SK-N-SH (cell line): ENCODE results near the gene CA6. TPM values are rescaled to one million over a fixed set of nuclear protein-coding genes. Genes with fewer than 3 reads are reported as not detected.

Experiments
- CTCF ChIA-PET: fragments of 300-600, 350-600 bp; formaldehyde crosslinking; extraction: SDS; loops from one replicate; lab custom pipeline; 2021; lab: Yijun Ruan, JAX
- POLR2A ChIA-PET: fragments of 350-600 bp; sonication (Branson Sonifier 250); formaldehyde crosslinking; extraction: SDS; loops from one replicate; lab custom pipeline; 2020; ENCODE audit warnings: antibody characterized with exemption, inconsistent platforms; lab: Yijun Ruan, JAX
- DNase-seq: peaks from one replicate; pipeline ENCODE4 v3.0.0; 2012
- H2AFZ ChIP-seq: fragments of 200-600 bp; sonication (generic); 2 replicates; pipeline ENCODE4 v1.8.1; 2016; ENCODE audit warnings: antibody characterized with exemption, mild to moderate bottlenecking, low read depth
- H3F3A ChIP-seq: fragments of 200-600 bp; sonication (generic); replicated peaks from 2 replicates; pipeline ENCODE3; 2016; ENCODE audit warnings: antibody characterized with exemption, mild to moderate bottlenecking; ENCODE audit not compliant: insufficient read depth
- H3K27ac ChIP-seq, 2 experiments: fragments of 200-500 bp in 1 of 2; fragments of 200-600 bp in 1 of 2; sonication (Bioruptor generic) in 1 of 2; sonication (generic), shearing (Covaris generic) in 1 of 2; 2 replicates each; pipeline versions ENCODE4 v1.5.1 to v1.6.1; 2014 to 2016; ENCODE audit warnings: low read depth in 2 of 2, inconsistent platforms in 1 of 2, low read length in 1 of 2, mild to moderate bottlenecking in 1 of 2, mixed read lengths in 1 of 2
- H3K27me3 ChIP-seq: fragments of 200-600 bp; sonication (generic), shearing (Covaris generic); 2 replicates; pipeline ENCODE4 v1.6.1; 2016; ENCODE audit warnings: mixed run types; ENCODE audit not compliant: insufficient read depth
- H3K36me3 ChIP-seq, 2 experiments: fragments of 200-500 bp in 1 of 2; fragments of 200-600 bp in 1 of 2; sonication (Bioruptor generic) in 1 of 2; sonication (generic) in 1 of 2; replicated peaks in 1 of 2; 2 replicates each; pipeline versions ENCODE3 to v1.5.1; 2014 to 2016; ENCODE audit warnings: low read length in 1 of 2, mild to moderate bottlenecking in 1 of 2; ENCODE audit not compliant: insufficient read depth in 2 of 2, control insufficient read depth in 1 of 2
- H3K4me1 ChIP-seq, 2 experiments: fragments of 200-500 bp in 1 of 2; fragments of 200-600 bp in 1 of 2; sonication (Bioruptor generic) in 1 of 2; sonication (generic), shearing (Covaris generic) in 1 of 2; 2 replicates each; pipeline versions ENCODE4 v1.5.1 to v1.6.1; 2014 to 2016; ENCODE audit warnings: low read depth in 1 of 2, low read length in 1 of 2, mixed run types in 1 of 2; ENCODE audit not compliant: insufficient read depth in 2 of 2, control insufficient read depth in 1 of 2
- H3K4me2 ChIP-seq: fragments of 200-600 bp; sonication (generic), shearing (Covaris generic); 2 replicates; pipeline ENCODE4 v1.6.1; 2017; ENCODE audit warnings: mixed run types
- H3K4me3 ChIP-seq, 2 experiments: fragments of 200-500 bp in 1 of 2; fragments of 200-600 bp in 1 of 2; sonication (Bioruptor generic) in 1 of 2; sonication (generic), shearing (Covaris generic) in 1 of 2; 2 replicates each; pipeline versions ENCODE4 v1.5.1 to v1.8.1; 2014 to 2016; ENCODE audit warnings: low read depth in 2 of 2, inconsistent platforms in 1 of 2, low read length in 1 of 2, mild to moderate bottlenecking in 1 of 2, mixed read lengths in 1 of 2, moderate library complexity in 1 of 2
- H3K79me2 ChIP-seq: fragments of 200-600 bp; sonication (generic); 2 replicates; pipeline ENCODE4 v1.8.1; 2017; ENCODE audit warnings: mild to moderate bottlenecking; ENCODE audit not compliant: insufficient read depth
- H3K9ac ChIP-seq: fragments of 200-600 bp; sonication (generic); 2 replicates; pipeline ENCODE4 v1.6.1; 2017; ENCODE audit warnings: mixed run types
- H3K9me2 ChIP-seq: fragments of 200-600 bp; sonication (generic); 2 replicates; pipeline ENCODE4 v1.6.1; 2017; ENCODE audit warnings: mixed run types
- H3K9me3 ChIP-seq: fragments of 200-600 bp; sonication (generic); 2 replicates; pipeline ENCODE4 v1.6.1; 2017; ENCODE audit warnings: mixed run types, mild to moderate bottlenecking, moderate library complexity
- H4K20me1 ChIP-seq: fragments of 200-600 bp; sonication (generic); 2 replicates; pipeline ENCODE4 v1.6.1; 2017; ENCODE audit warnings: mild to moderate bottlenecking, mixed run types; ENCODE audit not compliant: insufficient read depth
- EP300 ChIP-seq, 2 experiments: IDR thresholded peaks; 2 replicates each; pipeline versions ENCODE4 v1.4.0 to v1.6.1; 2012; ENCODE audit warnings: borderline replicate concordance in 1 of 2, low read depth in 1 of 2, low read length in 1 of 2
- EZH2phosphoT487 ChIP-seq: fragments of 200-600 bp; sonication (generic); IDR thresholded peaks from 2 replicates; pipeline ENCODE4 v1.6.1; 2017; ENCODE audit warnings: low read depth, mixed run types, mild to moderate bottlenecking, antibody characterized with exemption, moderate library complexity, borderline replicate concordance
- FOXJ3 ChIP-seq: sonication (generic); formaldehyde crosslinking; IDR thresholded peaks from 2 replicates; pipeline ENCODE4 v1.5.1; 2020; ENCODE audit warnings: mild to moderate bottlenecking, missing genetic modification reagents
- IRF3 ChIP-seq: fragments of 150-350 bp; IDR thresholded peaks from 2 replicates; pipeline ENCODE4 v1.6.1; 2016; ENCODE audit warnings: mild to moderate bottlenecking, low read depth, low read length
- JUND ChIP-seq: IDR thresholded peaks from 2 replicates; pipeline ENCODE4 v1.4.0; 2012
- MXI1 ChIP-seq: IDR thresholded peaks from 2 replicates; pipeline ENCODE4 v1.6.1; 2012; ENCODE audit warnings: mild to moderate bottlenecking, low read depth, low read length, improper control_type of control experiment
- RAD21 ChIP-seq: IDR thresholded peaks from 2 replicates; pipeline ENCODE4 v1.6.1; 2012; ENCODE audit warnings: mild to moderate bottlenecking, low read length
- RFX5 ChIP-seq: IDR thresholded peaks from 2 replicates; pipeline ENCODE4 v1.6.1; 2012; ENCODE audit warnings: mild to moderate bottlenecking, improper control_type of control experiment, low read length
- TEAD4 ChIP-seq: IDR thresholded peaks from 2 replicates; pipeline ENCODE4 v1.4.0; 2012; ENCODE audit warnings: mild to moderate bottlenecking, borderline replicate concordance; ENCODE audit not compliant: insufficient read depth
- WGBS: methylation state at CpG from one replicate; pipeline ENCODE4 v1.1.6; 2017; ENCODE audit warnings: low lambda C conversion rate; 5-methylcytosine and 5-hydroxymethylcytosine counted together
- polyA plus RNA-seq, 3 experiments: library from polyadenylated mRNA; depleted of rRNA; stranded (reverse); fragments of >200 nt; gene quantifications; 2 replicates each; pipeline ENCODE4 v1.2.3, GENCODE V29; 2012
- TF ChIP-seq, protein P1 (sequence below): IDR thresholded peaks from 2 replicates; pipeline ENCODE4 v1.4.0; 2012; ENCODE audit warnings: low read depth, borderline replicate concordance
- TF ChIP-seq, protein P2 (sequence below): IDR thresholded peaks from 2 replicates; pipeline ENCODE4 v1.6.1; 2012; ENCODE audit warnings: mild to moderate bottlenecking, low read depth, low read length, moderate library complexity
- TF ChIP-seq, protein P3 (sequence below): IDR thresholded peaks from 2 replicates; pipeline ENCODE4; 2012
- TF ChIP-seq, protein P4 (sequence below): fragments of 200-600 bp; sonication (generic); IDR thresholded peaks from 2 replicates; pipeline ENCODE4 v1.6.1; 2017; ENCODE audit warnings: antibody characterized with exemption, mild to moderate bottlenecking, moderate library complexity

Gene CA6
- polyA plus RNA-seq, 1 of the 3 experiments (the other 2 are of a cell fraction): not detected

GRCh38 chr1:8939000-8939265 is 6.7 kb upstream of the CA6 start:
- 100% methylated on average over 2 of the region's 2 CpGs for WGBS
- no peaks in the 10 kb centered on the region; a peak in 1 of 4 replicates for H3K4me1 ChIP-seq
- no peaks in the 10 kb centered on the region for H3F3A ChIP-seq
- TF ChIP-seq, protein P1, sequence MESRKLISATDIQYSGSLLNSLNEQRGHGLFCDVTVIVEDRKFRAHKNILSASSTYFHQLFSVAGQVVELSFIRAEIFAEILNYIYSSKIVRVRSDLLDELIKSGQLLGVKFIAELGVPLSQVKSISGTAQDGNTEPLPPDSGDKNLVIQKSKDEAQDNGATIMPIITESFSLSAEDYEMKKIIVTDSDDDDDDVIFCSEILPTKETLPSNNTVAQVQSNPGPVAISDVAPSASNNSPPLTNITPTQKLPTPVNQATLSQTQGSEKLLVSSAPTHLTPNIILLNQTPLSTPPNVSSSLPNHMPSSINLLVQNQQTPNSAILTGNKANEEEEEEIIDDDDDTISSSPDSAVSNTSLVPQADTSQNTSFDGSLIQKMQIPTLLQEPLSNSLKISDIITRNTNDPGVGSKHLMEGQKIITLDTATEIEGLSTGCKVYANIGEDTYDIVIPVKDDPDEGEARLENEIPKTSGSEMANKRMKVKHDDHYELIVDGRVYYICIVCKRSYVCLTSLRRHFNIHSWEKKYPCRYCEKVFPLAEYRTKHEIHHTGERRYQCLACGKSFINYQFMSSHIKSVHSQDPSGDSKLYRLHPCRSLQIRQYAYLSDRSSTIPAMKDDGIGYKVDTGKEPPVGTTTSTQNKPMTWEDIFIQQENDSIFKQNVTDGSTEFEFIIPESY: no peak
- TF ChIP-seq, protein P2, sequence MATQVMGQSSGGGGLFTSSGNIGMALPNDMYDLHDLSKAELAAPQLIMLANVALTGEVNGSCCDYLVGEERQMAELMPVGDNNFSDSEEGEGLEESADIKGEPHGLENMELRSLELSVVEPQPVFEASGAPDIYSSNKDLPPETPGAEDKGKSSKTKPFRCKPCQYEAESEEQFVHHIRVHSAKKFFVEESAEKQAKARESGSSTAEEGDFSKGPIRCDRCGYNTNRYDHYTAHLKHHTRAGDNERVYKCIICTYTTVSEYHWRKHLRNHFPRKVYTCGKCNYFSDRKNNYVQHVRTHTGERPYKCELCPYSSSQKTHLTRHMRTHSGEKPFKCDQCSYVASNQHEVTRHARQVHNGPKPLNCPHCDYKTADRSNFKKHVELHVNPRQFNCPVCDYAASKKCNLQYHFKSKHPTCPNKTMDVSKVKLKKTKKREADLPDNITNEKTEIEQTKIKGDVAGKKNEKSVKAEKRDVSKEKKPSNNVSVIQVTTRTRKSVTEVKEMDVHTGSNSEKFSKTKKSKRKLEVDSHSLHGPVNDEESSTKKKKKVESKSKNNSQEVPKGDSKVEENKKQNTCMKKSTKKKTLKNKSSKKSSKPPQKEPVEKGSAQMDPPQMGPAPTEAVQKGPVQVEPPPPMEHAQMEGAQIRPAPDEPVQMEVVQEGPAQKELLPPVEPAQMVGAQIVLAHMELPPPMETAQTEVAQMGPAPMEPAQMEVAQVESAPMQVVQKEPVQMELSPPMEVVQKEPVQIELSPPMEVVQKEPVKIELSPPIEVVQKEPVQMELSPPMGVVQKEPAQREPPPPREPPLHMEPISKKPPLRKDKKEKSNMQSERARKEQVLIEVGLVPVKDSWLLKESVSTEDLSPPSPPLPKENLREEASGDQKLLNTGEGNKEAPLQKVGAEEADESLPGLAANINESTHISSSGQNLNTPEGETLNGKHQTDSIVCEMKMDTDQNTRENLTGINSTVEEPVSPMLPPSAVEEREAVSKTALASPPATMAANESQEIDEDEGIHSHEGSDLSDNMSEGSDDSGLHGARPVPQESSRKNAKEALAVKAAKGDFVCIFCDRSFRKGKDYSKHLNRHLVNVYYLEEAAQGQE: no peak
- no peak for TF ChIP-seq RAD21
- H3K79me2 ChIP-seq: no peaks in the 10 kb centered on the region
- no peak for DNase-seq
- H2AFZ ChIP-seq: no peak overlapping the region
- no peak overlapping the region for H3K4me3 ChIP-seq
- H4K20me1 ChIP-seq: no peaks in the 10 kb centered on the region
- H3K27ac ChIP-seq: no peak overlapping the region
- H3K36me3 ChIP-seq: no peaks in the 10 kb centered on the region
- CTCF ChIA-PET: interaction anchor here (0.9 to 2.0 kb wide), 3 partner anchors 50 to 337 kb away, joined by 3 to 5 read pairs (median 3); no protein-coding TSS in a partner anchor
- H3K4me2 ChIP-seq: no peak overlapping the region
- no peaks in the 10 kb centered on the region for H3K27me3 ChIP-seq
- no peaks in the 10 kb centered on the region for H3K9me2 ChIP-seq
- H3K9ac ChIP-seq: no peak overlapping the region
- POLR2A ChIA-PET: no interaction called here
- H3K9me3 ChIP-seq: no peaks in the 10 kb centered on the region

- Histone ChIP-seq H3K4me1 (no peaks in the 10 kb centered on the region; a peak in 1 of 4 replicates), H3K9ac (no peak overlapping the region), H3K27me3 (no peaks in the 10 kb centered on the region), H3K36me3 (no peaks in the 10 kb centered on the region), H3K4me2 (no peak overlapping the region), H3K4me3 (no peak overlapping the region), H3K9me2 (no peaks in the 10 kb centered on the region), H3K79me2 (no peaks in the 10 kb centered on the region), H4K20me1 (no peaks in the 10 kb centered on the region), H2AFZ (no peak overlapping the region), H3F3A (no peaks in the 10 kb centered on the region), H3K9me3 (no peaks in the 10 kb centered on the region), H3K27ac (no peak overlapping the region)
- ChIA-PET CTCF (interaction anchor here (0.9 to 2.0 kb wide), 3 partner anchors 49 to 336 kb away, joined by 3 to 5 read pairs (median 3); no protein-coding TSS in a partner anchor), POLR2A (no interaction called here)
- 75% methylated on average over 6 of the region's 6 CpGs for WGBS
- DNase-seq: no peak
- no peak for TF ChIP-seq MXI1
- no peak for TF ChIP-seq RFX5
- no peak for TF ChIP-seq EP300 (IDR thresholded peaks at IDR 0.05; ENCODE audit: borderline replicate concordance in 1 of 2, low read depth in 1 of 2, low read length in 1 of 2)
- TF ChIP-seq, protein P3, sequence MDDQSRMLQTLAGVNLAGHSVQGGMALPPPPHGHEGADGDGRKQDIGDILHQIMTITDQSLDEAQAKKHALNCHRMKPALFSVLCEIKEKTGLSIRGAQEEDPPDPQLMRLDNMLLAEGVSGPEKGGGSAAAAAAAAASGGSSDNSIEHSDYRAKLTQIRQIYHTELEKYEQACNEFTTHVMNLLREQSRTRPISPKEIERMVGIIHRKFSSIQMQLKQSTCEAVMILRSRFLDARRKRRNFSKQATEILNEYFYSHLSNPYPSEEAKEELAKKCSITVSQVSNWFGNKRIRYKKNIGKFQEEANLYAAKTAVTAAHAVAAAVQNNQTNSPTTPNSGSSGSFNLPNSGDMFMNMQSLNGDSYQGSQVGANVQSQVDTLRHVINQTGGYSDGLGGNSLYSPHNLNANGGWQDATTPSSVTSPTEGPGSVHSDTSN: no peak
- no peak for TF ChIP-seq FOXJ3
- TF ChIP-seq, protein P4, sequence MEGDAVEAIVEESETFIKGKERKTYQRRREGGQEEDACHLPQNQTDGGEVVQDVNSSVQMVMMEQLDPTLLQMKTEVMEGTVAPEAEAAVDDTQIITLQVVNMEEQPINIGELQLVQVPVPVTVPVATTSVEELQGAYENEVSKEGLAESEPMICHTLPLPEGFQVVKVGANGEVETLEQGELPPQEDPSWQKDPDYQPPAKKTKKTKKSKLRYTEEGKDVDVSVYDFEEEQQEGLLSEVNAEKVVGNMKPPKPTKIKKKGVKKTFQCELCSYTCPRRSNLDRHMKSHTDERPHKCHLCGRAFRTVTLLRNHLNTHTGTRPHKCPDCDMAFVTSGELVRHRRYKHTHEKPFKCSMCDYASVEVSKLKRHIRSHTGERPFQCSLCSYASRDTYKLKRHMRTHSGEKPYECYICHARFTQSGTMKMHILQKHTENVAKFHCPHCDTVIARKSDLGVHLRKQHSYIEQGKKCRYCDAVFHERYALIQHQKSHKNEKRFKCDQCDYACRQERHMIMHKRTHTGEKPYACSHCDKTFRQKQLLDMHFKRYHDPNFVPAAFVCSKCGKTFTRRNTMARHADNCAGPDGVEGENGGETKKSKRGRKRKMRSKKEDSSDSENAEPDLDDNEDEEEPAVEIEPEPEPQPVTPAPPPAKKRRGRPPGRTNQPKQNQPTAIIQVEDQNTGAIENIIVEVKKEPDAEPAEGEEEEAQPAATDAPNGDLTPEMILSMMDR: no peak
- no peak for TF ChIP-seq EZH2phosphoT487
- TF ChIP-seq TEAD4: no peak
- no peak for TF ChIP-seq IRF3
- no peak for TF ChIP-seq JUND
These were observed 6.2 kb upstream of the CA6 start for GRCh38 chr1:8939362-8939995.
